Measurements from ENCODE around the gene USP22. TPM values are rescaled to one million over a fixed set of nuclear protein-coding genes. Genes with fewer than 3 reads are reported as not detected.
A peak's percentile ranks its signal among the peaks of the same experiment; 100 is the strongest.

USP22 gene
- total RNA-seq, 3 donors from 2014 or later (not counting 1 experiment from before 2014, with no cell fraction given): 121 to 155 (median 140) TPM

- 95% methylated on average over 26 of the region's 26 CpGs for WGBS (ENCODE audit: insufficient coverage)
- Mint-ChIP-seq H3K27ac (no peak overlapping the region), H3K9me3 (no peaks in the 10 kb centered on the region), H3K36me3 (peaks cover 10% of the 10 kb centered on the region), H3K4me1 (peaks cover 0 to 5% of the 10 kb centered on the region in 2 donors), H3K27me3 (ENCODE audit: low read depth in 2 of 2) (no peaks in the 10 kb centered on the region), H3K4me3 (no peak overlapping the region)
- intact Hi-C loops (cut with micrococcal nuclease): no loop called here
- ATAC-seq (no peak), DNase-seq (no peak)
- Histone ChIP-seq H3K9me3 (ENCODE audit: control insufficient read depth, insufficient read depth, low read length) (no peaks in the 10 kb centered on the region), H3K27ac (ENCODE audit: low read length) (no peak overlapping the region), H3K4me1 (ENCODE audit: control insufficient read depth, insufficient read depth, low read length) (no peaks in the 10 kb centered on the region), H3K4me3 (ENCODE audit: low read length) (no peak overlapping the region), H3K36me3 (ENCODE audit: control insufficient read depth, insufficient read depth, low read length) (peaks cover 76% of the 10 kb centered on the region), H3K27me3 (ENCODE audit: control insufficient read depth, insufficient read depth, low read length) (no peaks in the 10 kb centered on the region)
- TF ChIP-seq CTCF (IDR thresholded peaks at IDR 0.05): no peak
These were observed 38.5 kb downstream of the USP22 start for GRCh38 chr17:21004016-21004930.

DNA sequence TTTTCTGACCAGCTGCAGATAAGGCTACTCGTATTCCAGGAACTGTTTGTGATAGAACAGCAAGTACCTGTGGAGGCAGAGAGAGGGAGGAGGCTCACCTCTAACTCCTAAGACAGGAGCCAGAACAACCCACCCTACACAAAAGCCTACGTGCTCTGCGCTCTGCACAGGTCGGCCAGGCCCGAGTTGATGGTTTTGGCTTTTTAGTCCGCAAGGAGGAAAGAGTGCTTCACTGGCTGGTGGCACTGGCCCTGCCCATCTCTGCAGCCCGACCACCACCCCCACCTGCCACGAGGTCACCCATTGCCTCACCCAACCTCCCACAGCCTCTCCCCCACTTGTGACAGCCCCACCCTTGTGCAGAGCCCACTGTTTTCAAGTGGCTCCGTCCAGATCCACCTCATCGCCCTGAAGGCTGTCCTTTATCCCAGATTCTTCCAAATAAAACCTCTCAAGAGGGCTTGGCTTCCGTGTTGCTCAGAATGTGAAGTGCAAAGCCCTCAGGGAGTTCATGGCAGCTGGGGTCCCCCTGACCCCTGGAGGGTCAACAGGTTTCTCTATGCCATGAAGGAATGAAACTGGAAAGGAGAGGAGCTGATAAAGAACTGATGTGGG lies 39.7 kb downstream of the USP22 start:
- no peaks in the 10 kb centered on the region for H3K27me3 Mint-ChIP-seq (ENCODE audit: low read depth in 2 of 2)
- no peaks in the 10 kb centered on the region for H3K9me3 ChIP-seq (ENCODE audit: control insufficient read depth, insufficient read depth, low read length)
- peaks cover 10% of the 10 kb centered on the region for H3K36me3 Mint-ChIP-seq
- H3K27ac Mint-ChIP-seq: no peak overlapping the region
- no peak overlapping the region for H3K4me3 ChIP-seq (ENCODE audit: low read length)
- H3K36me3 ChIP-seq (ENCODE audit: control insufficient read depth, insufficient read depth, low read length): peaks cover 66% of the 10 kb centered on the region
- H3K27ac ChIP-seq (ENCODE audit: low read length): no peak overlapping the region
- H3K27me3 ChIP-seq (ENCODE audit: control insufficient read depth, insufficient read depth, low read length): no peaks in the 10 kb centered on the region
- H3K9me3 Mint-ChIP-seq: no peaks in the 10 kb centered on the region
- H3K4me3 Mint-ChIP-seq: no peak overlapping the region
- H3K4me1 ChIP-seq (ENCODE audit: control insufficient read depth, insufficient read depth, low read length): no peaks in the 10 kb centered on the region
- intact Hi-C loops (cut with micrococcal nuclease): no loop called here
- ATAC-seq: no peak
- WGBS (ENCODE audit: insufficient coverage): 93% methylated on average over 11 of the region's 11 CpGs
- H3K4me1 Mint-ChIP-seq: peaks cover 6 to 12% of the 10 kb centered on the region in 2 donors
- TF ChIP-seq CTCF (IDR thresholded peaks at IDR 0.05): no peak
- no peak for DNase-seq

DNA sequence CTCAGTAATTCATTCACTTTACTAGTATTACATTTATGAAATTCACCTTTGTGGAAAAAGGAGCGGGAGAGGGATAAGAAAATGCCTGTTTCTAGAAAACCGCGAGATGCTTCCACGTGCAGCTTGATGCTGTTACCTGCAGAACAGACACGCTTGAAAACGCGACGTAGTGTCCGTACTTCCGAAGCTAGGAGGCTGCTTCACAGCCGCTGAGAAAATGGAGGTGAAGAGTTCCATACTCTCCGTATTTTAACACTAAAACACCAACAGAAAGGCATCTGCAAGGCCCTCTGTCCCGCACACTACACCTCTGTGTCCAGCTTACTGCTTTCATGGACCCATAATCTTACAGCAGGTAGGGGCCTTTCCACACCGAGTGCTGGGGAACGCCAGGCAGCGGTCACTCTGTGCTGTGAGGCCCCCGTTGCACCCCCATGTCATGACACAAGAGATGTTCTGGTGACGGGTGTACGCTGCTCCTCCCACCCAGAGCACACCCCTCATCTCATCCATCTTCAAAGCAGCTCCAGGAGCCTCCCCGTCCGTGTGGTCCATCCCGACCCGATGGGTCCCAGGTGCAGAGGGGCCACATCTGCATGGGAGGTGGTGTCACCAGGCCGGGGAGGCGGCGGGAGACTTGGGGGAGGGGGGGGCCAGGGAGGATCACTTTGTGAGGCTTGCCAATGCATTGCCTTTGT lies 40.4 kb downstream of the USP22 start:
- ATAC-seq: no peak
- H3K27ac Mint-ChIP-seq: peak overlapping the region in 1 of 2 donors; percentile 74
- intact Hi-C loops (cut with micrococcal nuclease): no loop called here

More for the DNA sequence above, 40.4 kb downstream of the USP22 start:
- Mint-ChIP-seq H3K4me3 (no peak overlapping the region), H3K27me3 (ENCODE audit: low read depth in 2 of 2) (no peaks in the 10 kb centered on the region), H3K36me3 (peaks cover 10% of the 10 kb centered on the region), H3K9me3 (no peaks in the 10 kb centered on the region), H3K4me1 (peaks cover 6 to 12% of the 10 kb centered on the region in 2 donors)
- TF ChIP-seq CTCF (IDR thresholded peaks at IDR 0.05): no peak
- Histone ChIP-seq H3K4me3 (ENCODE audit: low read length) (no peak overlapping the region), H3K27me3 (ENCODE audit: control insufficient read depth, insufficient read depth, low read length) (no peaks in the 10 kb centered on the region), H3K4me1 (ENCODE audit: control insufficient read depth, insufficient read depth, low read length) (no peaks in the 10 kb centered on the region), H3K36me3 (ENCODE audit: control insufficient read depth, insufficient read depth, low read length) (peaks cover 60% of the 10 kb centered on the region), H3K27ac (ENCODE audit: low read length) (no peak overlapping the region), H3K9me3 (ENCODE audit: control insufficient read depth, insufficient read depth, low read length) (no peaks in the 10 kb centered on the region)
- 94% methylated on average over 26 of the region's 26 CpGs for WGBS (ENCODE audit: insufficient coverage)
- no peak for DNase-seq

Data from natural killer cell (primary cell).